Liver (tissue), 9 donors: ENCODE data around the gene PDLIM7. TPM values are rescaled to one million over a fixed set of nuclear protein-coding genes. Genes with fewer than 3 reads are reported as not detected.

ENCODE experiments used
- DNase-seq: peaks from one replicate; pipeline ENCODE4 v3.0.0-alpha.2; 2017; ENCODE audit warnings: low spot score
- H3K27ac ChIP-seq, 2 donors: one replicate each; pipeline ENCODE4 v1.7.0; 2013; ENCODE audit warnings: inconsistent platforms in 2 of 2, low read length in 2 of 2, control low read depth in 1 of 2, low read depth in 1 of 2, mild to moderate bottlenecking in 1 of 2
- H3K27me3 ChIP-seq, 4 donors: one replicate each; pipeline versions ENCODE4 v1.6.1 to v1.7.0; 2013; ENCODE audit warnings: low read length in 3 of 4, inconsistent platforms in 1 of 4, mild to moderate bottlenecking in 1 of 4, moderate library complexity in 1 of 4; ENCODE audit not compliant: control insufficient read depth in 4 of 4, insufficient read depth in 4 of 4
- H3K36me3 ChIP-seq, 4 donors: one replicate each; pipeline versions ENCODE4 v1.6.1 to v1.7.0; 2013; ENCODE audit warnings: low read length in 3 of 4, mild to moderate bottlenecking in 3 of 4, low read depth in 1 of 4, moderate library complexity in 1 of 4; ENCODE audit not compliant: control insufficient read depth in 4 of 4, insufficient read depth in 3 of 4
- H3K4me1 ChIP-seq, 4 donors: one replicate each; pipeline versions ENCODE4 v1.6.1 to v1.7.0; 2013; ENCODE audit warnings: low read length in 3 of 4, mild to moderate bottlenecking in 3 of 4, moderate library complexity in 1 of 4; ENCODE audit not compliant: control insufficient read depth in 4 of 4, insufficient read depth in 4 of 4
- H3K4me3 ChIP-seq, 3 donors: one replicate each; pipeline versions ENCODE4 v1.6.1 to v1.7.0; 2013; ENCODE audit warnings: low read length in 3 of 3, control low read depth in 1 of 3, low read depth in 1 of 3, mild to moderate bottlenecking in 1 of 3
- H3K9ac ChIP-seq, 2 donors: one replicate each; pipeline ENCODE4 v1.7.0; 2013; ENCODE audit warnings: low read length in 2 of 2, mild to moderate bottlenecking in 2 of 2, moderate library complexity in 2 of 2, control low read depth in 1 of 2, low read depth in 1 of 2
- H3K9me3 ChIP-seq, 4 donors: one replicate each; pipeline versions ENCODE4 v1.6.1 to v1.7.0; 2013; ENCODE audit warnings: low read length in 3 of 4; ENCODE audit not compliant: control insufficient read depth in 4 of 4
- EGR1 ChIP-seq, 2 donors: IDR thresholded peaks; 2 replicates each; pipeline ENCODE4 v1.6.1; 2016 to 2018; ENCODE audit warnings: antibody characterized with exemption in 2 of 2, low read depth in 2 of 2
- FOXA1 ChIP-seq: IDR thresholded peaks from 2 replicates; pipeline ENCODE4 v1.6.1; 2016; ENCODE audit warnings: antibody characterized with exemption
- FOXA2 ChIP-seq: IDR thresholded peaks from 2 replicates; pipeline ENCODE4 v1.6.1; 2016; ENCODE audit warnings: antibody characterized with exemption
- GABPA ChIP-seq, 2 donors: IDR thresholded peaks in 1 of 2; conservative IDR thresholded peaks in 1 of 2; 2 replicates each; pipeline ENCODE4 v1.6.1; 2016; ENCODE audit warnings: antibody characterized with exemption in 2 of 2, mild to moderate bottlenecking in 1 of 2, moderate library complexity in 1 of 2
- HNF4A ChIP-seq, 2 donors: conservative IDR thresholded peaks; 2 replicates each; pipeline ENCODE4 v1.6.1; 2016; ENCODE audit warnings: antibody characterized with exemption in 2 of 2, mild to moderate bottlenecking in 2 of 2
- HNF4G ChIP-seq: IDR thresholded peaks from 2 replicates; pipeline ENCODE4 v1.6.1; 2016; ENCODE audit warnings: antibody characterized with exemption
- JUND ChIP-seq, 2 donors: IDR thresholded peaks; 2 replicates each; pipeline ENCODE4 v1.6.1; 2016; ENCODE audit warnings: antibody characterized with exemption in 2 of 2
- NR2F2 ChIP-seq: IDR thresholded peaks from 2 replicates; pipeline ENCODE4 v1.6.1; 2016; ENCODE audit warnings: antibody characterized with exemption
- RAD21 ChIP-seq, 2 donors: IDR thresholded peaks; 2 replicates each; pipeline ENCODE4 v1.6.1; 2016; ENCODE audit warnings: antibody characterized with exemption in 2 of 2, mild to moderate bottlenecking in 2 of 2
- RXRA ChIP-seq, 2 donors: IDR thresholded peaks; 2 replicates each; pipeline ENCODE4 v1.6.1; 2017 to 2018; ENCODE audit warnings: antibody characterized with exemption in 2 of 2, mild to moderate bottlenecking in 1 of 2
- SP1 ChIP-seq: IDR thresholded peaks from 2 replicates; pipeline ENCODE4 v1.6.1; 2018; ENCODE audit warnings: antibody characterized with exemption, mild to moderate bottlenecking
- TAF1 ChIP-seq: conservative IDR thresholded peaks from 2 replicates; pipeline ENCODE4 v1.6.1; 2016; ENCODE audit warnings: antibody characterized with exemption, mild to moderate bottlenecking
- YY1 ChIP-seq: IDR thresholded peaks from 2 replicates; pipeline ENCODE4 v1.6.1; 2016; ENCODE audit warnings: antibody characterized with exemption, mild to moderate bottlenecking
- WGBS: extraction: QIAGEN DNeasy Blood & Tissue Kit; methylation state at CpG from one replicate; pipeline ENCODE4 v1.1.7; 2013; 5-methylcytosine and 5-hydroxymethylcytosine counted together
- polyA plus RNA-seq, 2 donors: library from polyadenylated mRNA; stranded (reverse) in 1 of 2; unstranded in 1 of 2; fragments of 200-250 nt in 1 of 2; fragments of >200 nt in 1 of 2; fragmentation: Nextera tagmentation in 1 of 2; extraction: Ambion mirVana in 1 of 2; gene quantifications; one replicate each; pipeline versions ENCODE4 v1.2.1 to v1.2.3, GENCODE V29; 2013 to 2015
- total RNA-seq, 2 donors: library from RNA; depleted of rRNA; stranded (reverse); fragments of >200 nt; gene quantifications; one replicate each; pipeline ENCODE4 v1.2.3, GENCODE V29; 2014
- TF ChIP-seq, protein P1 (sequence below): IDR thresholded peaks from 2 replicates; pipeline ENCODE4 v1.6.1; 2016; ENCODE audit warnings: antibody characterized with exemption, mild to moderate bottlenecking
- TF ChIP-seq, protein P2 (sequence below): IDR thresholded peaks from 2 replicates; pipeline ENCODE4 v1.6.1; 2016; ENCODE audit warnings: antibody characterized with exemption
- TF ChIP-seq, protein P3 (sequence below): fragments of 150-350 bp; IDR thresholded peaks from 2 replicates; pipeline ENCODE4 v1.5.1; 2017; ENCODE audit warnings: improper control_type of control experiment, low read depth, low read length; ENCODE audit not compliant: missing input control
- TF ChIP-seq, protein P4 (sequence below): IDR thresholded peaks from 2 replicates; pipeline ENCODE4 v1.6.1; 2016; ENCODE audit warnings: antibody characterized with exemption
- donor health status: healthy.
- donor health status: healthy.
- donor health status: healthy.
- donor health status: healthy.
- donor health status: healthy.

The PDLIM7 gene
- total and polyA plus RNA-seq, 4 donors = 5.5 to 36.0 (median 8.5) TPM

DNA sequence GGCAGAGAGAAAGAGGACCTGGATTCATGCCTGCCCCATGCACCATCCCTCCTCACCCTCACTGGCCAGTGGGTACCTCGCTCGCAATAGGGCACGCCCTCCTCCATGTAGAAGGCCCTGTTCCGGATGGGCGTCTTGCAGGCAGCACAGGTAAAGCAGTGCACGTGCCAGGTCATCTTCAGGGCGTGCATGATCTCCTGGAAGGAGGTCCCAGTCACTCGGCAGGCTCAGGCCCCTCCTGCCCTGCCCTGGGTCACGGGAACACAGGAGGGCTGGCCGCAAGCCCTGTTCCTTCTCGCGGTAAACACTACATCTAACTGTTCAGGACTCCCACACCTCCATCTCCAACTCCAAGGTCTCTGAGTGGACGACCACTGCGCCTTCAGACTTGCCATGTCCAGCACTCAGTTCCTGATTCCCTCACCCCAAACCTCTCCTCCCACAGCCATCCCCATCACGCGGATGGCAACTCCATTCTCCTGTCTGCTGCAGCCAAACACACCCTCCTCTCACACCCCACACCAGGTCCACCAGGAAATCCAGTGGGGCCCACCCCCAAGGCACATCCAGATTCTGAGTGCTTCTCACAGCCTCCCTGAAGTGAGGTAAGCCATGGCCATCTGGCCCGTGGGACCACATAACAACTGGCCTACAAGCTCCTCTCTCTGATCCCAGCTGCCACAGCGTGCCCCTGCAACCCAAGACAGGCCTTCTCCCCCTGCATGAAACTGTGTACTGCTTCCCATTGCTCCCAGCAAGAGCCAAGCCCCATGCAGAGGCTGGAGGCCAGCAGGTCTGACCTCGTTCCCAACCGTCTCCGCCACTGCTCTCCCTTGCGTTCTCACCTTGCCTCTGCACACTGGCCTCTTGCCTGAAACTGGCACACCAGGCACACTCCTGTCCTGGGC lies 13.2 kb downstream of the PDLIM7 start:
- no peak for DNase-seq
- no peaks in the 10 kb centered on the region for H3K27me3 ChIP-seq
- H3K9ac ChIP-seq = no peak overlapping the region
- TF ChIP-seq HNF4A (conservative IDR thresholded peaks at IDR 0.05) = no peak
- no peak for TF ChIP-seq GABPA (IDR thresholded peaks at IDR 0.05 in 1 of 2, conservative IDR thresholded peaks at IDR 0.05 in 1 of 2)
- no peak for TF ChIP-seq NR2F2
- TF ChIP-seq RAD21 (IDR thresholded peaks at IDR 0.05) = no peak
- TF ChIP-seq FOXA1 = no peak
- TF ChIP-seq, protein P1, sequence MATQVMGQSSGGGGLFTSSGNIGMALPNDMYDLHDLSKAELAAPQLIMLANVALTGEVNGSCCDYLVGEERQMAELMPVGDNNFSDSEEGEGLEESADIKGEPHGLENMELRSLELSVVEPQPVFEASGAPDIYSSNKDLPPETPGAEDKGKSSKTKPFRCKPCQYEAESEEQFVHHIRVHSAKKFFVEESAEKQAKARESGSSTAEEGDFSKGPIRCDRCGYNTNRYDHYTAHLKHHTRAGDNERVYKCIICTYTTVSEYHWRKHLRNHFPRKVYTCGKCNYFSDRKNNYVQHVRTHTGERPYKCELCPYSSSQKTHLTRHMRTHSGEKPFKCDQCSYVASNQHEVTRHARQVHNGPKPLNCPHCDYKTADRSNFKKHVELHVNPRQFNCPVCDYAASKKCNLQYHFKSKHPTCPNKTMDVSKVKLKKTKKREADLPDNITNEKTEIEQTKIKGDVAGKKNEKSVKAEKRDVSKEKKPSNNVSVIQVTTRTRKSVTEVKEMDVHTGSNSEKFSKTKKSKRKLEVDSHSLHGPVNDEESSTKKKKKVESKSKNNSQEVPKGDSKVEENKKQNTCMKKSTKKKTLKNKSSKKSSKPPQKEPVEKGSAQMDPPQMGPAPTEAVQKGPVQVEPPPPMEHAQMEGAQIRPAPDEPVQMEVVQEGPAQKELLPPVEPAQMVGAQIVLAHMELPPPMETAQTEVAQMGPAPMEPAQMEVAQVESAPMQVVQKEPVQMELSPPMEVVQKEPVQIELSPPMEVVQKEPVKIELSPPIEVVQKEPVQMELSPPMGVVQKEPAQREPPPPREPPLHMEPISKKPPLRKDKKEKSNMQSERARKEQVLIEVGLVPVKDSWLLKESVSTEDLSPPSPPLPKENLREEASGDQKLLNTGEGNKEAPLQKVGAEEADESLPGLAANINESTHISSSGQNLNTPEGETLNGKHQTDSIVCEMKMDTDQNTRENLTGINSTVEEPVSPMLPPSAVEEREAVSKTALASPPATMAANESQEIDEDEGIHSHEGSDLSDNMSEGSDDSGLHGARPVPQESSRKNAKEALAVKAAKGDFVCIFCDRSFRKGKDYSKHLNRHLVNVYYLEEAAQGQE = no peak
- TF ChIP-seq, protein P2, sequence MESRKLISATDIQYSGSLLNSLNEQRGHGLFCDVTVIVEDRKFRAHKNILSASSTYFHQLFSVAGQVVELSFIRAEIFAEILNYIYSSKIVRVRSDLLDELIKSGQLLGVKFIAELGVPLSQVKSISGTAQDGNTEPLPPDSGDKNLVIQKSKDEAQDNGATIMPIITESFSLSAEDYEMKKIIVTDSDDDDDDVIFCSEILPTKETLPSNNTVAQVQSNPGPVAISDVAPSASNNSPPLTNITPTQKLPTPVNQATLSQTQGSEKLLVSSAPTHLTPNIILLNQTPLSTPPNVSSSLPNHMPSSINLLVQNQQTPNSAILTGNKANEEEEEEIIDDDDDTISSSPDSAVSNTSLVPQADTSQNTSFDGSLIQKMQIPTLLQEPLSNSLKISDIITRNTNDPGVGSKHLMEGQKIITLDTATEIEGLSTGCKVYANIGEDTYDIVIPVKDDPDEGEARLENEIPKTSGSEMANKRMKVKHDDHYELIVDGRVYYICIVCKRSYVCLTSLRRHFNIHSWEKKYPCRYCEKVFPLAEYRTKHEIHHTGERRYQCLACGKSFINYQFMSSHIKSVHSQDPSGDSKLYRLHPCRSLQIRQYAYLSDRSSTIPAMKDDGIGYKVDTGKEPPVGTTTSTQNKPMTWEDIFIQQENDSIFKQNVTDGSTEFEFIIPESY = no peak
- TF ChIP-seq JUND (IDR thresholded peaks at IDR 0.05) = no peak
- TF ChIP-seq, protein P3, sequence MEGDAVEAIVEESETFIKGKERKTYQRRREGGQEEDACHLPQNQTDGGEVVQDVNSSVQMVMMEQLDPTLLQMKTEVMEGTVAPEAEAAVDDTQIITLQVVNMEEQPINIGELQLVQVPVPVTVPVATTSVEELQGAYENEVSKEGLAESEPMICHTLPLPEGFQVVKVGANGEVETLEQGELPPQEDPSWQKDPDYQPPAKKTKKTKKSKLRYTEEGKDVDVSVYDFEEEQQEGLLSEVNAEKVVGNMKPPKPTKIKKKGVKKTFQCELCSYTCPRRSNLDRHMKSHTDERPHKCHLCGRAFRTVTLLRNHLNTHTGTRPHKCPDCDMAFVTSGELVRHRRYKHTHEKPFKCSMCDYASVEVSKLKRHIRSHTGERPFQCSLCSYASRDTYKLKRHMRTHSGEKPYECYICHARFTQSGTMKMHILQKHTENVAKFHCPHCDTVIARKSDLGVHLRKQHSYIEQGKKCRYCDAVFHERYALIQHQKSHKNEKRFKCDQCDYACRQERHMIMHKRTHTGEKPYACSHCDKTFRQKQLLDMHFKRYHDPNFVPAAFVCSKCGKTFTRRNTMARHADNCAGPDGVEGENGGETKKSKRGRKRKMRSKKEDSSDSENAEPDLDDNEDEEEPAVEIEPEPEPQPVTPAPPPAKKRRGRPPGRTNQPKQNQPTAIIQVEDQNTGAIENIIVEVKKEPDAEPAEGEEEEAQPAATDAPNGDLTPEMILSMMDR = no peak
- no peak for TF ChIP-seq SP1
- TF ChIP-seq RXRA (IDR thresholded peaks at IDR 0.05) = no peak
- no peak for TF ChIP-seq EGR1 (IDR thresholded peaks at IDR 0.05; ENCODE audit: low read depth in 2 of 2)
- peaks cover 3 to 12% (median 10%) of the 10 kb centered on the region in 4 donors for H3K4me1 ChIP-seq
- H3K4me3 ChIP-seq = no peak overlapping the region
- WGBS = 95% methylated on average over 22 of the region's 22 CpGs
- H3K27ac ChIP-seq = no peak overlapping the region
- H3K36me3 ChIP-seq = peaks cover 0 to 4% (median under 1%) of the 10 kb centered on the region in 4 donors
- H3K9me3 ChIP-seq = no peaks in the 10 kb centered on the region

DNA sequence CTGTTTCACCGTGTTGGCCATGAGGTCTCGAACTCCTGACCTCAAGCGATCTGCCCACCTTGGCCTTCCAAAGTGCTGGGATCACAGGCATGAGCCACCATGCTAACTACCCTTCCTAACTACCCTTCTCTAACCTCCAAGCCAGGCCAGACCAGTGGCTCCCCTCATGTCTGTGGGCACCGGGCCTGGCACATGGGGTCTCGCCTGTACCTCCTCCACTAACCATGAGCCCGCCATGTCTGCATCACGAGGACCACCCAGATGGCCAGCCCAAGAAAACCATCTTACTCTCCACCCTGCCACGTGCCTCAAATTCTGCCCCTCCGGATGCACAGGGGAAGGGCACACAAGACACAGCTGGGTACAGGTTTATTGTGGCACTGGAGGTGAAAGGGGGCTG lies 14.4 kb downstream of the PDLIM7 start:
- Histone ChIP-seq H3K4me3 (no peak overlapping the region), H3K9ac (no peak overlapping the region), H3K27ac (no peak overlapping the region), H3K9me3 (no peaks in the 10 kb centered on the region), H3K4me1 (peaks cover 5 to 19% (median 15%) of the 10 kb centered on the region in 4 donors), H3K36me3 (peaks cover 0 to 4% (median under 1%) of the 10 kb centered on the region in 4 donors), H3K27me3 (no peaks in the 10 kb centered on the region)
- DNase-seq = no peak
- whole genome bisulfite sequencing = 97% methylated on average over 9 of the region's 9 CpGs
- TF ChIP-seq SP1 (no peak), HNF4G (no peak), YY1 (no peak), FOXA2 (no peak), RAD21 (IDR thresholded peaks at IDR 0.05) (no peak), GABPA (IDR thresholded peaks at IDR 0.05 in 1 of 2, conservative IDR thresholded peaks at IDR 0.05 in 1 of 2) (no peak), FOXA1 (no peak), JUND (IDR thresholded peaks at IDR 0.05) (no peak), TAF1 (no peak)
- TF ChIP-seq, protein P3 = no peak
- TF ChIP-seq, protein P4, sequence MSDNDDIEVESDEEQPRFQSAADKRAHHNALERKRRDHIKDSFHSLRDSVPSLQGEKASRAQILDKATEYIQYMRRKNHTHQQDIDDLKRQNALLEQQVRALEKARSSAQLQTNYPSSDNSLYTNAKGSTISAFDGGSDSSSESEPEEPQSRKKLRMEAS = no peak
- TF ChIP-seq, protein P1 = no peak
